CD14-positive monocyte (primary cell): ENCODE data around the gene SPEF2. TPM values are rescaled to one million over a fixed set of nuclear protein-coding genes. Genes with fewer than 3 reads are reported as not detected.

Experiments
- DNase-seq, 3 donors: peaks; one replicate each; pipeline ENCODE4 v3.0.0-alpha.2; 2011 to 2022
- H2AFZ ChIP-seq: 2 replicates; pipeline ENCODE4 v1.6.0; 2012; ENCODE audit warnings: mild to moderate bottlenecking, low read depth, low read length, inconsistent platforms; ENCODE audit not compliant: insufficient read depth, poor library complexity, severe bottlenecking
- H3K27ac ChIP-seq, 2 donors: 1 replicate in 1 of 2; 2 replicates in 1 of 2; pipeline ENCODE4 v1.5.1; 2012 to 2013; ENCODE audit warnings: low read length in 2 of 2, control low read depth in 1 of 2, inconsistent platforms in 1 of 2, low read depth in 1 of 2, mild to moderate bottlenecking in 1 of 2
- H3K27me3 ChIP-seq, 2 donors: one replicate each; pipeline versions ENCODE4 v1.6.0 to v1.6.1; 2011 to 2013; ENCODE audit warnings: low read length in 2 of 2; ENCODE audit not compliant: control insufficient read depth in 2 of 2, insufficient read depth in 2 of 2
- H3K36me3 ChIP-seq, 2 donors: replicated peaks in 1 of 2; 1 replicate in 1 of 2; 2 replicates in 1 of 2; pipeline versions ENCODE4 v1.5.1 to v1.6.1; 2012 to 2013; ENCODE audit warnings: low read length in 2 of 2, control low read depth in 1 of 2, inconsistent platforms in 1 of 2, mild to moderate bottlenecking in 1 of 2; ENCODE audit not compliant: insufficient read depth in 2 of 2, control insufficient read depth in 1 of 2
- H3K4me1 ChIP-seq, 2 donors: 1 replicate in 1 of 2; 2 replicates in 1 of 2; pipeline versions ENCODE4 v1.5.1 to v1.6.1; 2012 to 2013; ENCODE audit warnings: low read length in 2 of 2, control low read depth in 1 of 2, inconsistent platforms in 1 of 2, mild to moderate bottlenecking in 1 of 2, moderate library complexity in 1 of 2; ENCODE audit not compliant: insufficient read depth in 2 of 2, control insufficient read depth in 1 of 2
- H3K4me2 ChIP-seq: replicated peaks from 2 replicates; pipeline ENCODE3; 2012; ENCODE audit warnings: low read length, moderate library complexity, mild to moderate bottlenecking; ENCODE audit not compliant: poor library complexity, severe bottlenecking; ENCODE audit errors: extremely low read depth
- H3K4me3 ChIP-seq, 3 experiments: fragments of 200-600 bp in 1 of 3; sonication (generic) in 1 of 3; replicated peaks in 1 of 3; 1 replicate in 2 of 3; 2 replicates in 1 of 3; pipeline ENCODE4 v1.5.1; 2011 to 2013; ENCODE audit warnings: low read length in 3 of 3, mild to moderate bottlenecking in 3 of 3, control low read depth in 2 of 3, low read depth in 2 of 3, inconsistent platforms in 1 of 3, moderate library complexity in 1 of 3
- H3K79me2 ChIP-seq: 2 replicates; pipeline ENCODE4 v1.6.0; 2012; ENCODE audit warnings: mild to moderate bottlenecking, control low read depth, inconsistent platforms, low read length, moderate library complexity; ENCODE audit not compliant: insufficient read depth
- H3K9ac ChIP-seq: 2 replicates; pipeline ENCODE4 v1.6.0; 2017; ENCODE audit warnings: low read length, mild to moderate bottlenecking; ENCODE audit not compliant: insufficient read depth, poor library complexity, severe bottlenecking
- H3K9me3 ChIP-seq, 2 donors: replicated peaks in 1 of 2; 1 replicate in 1 of 2; 2 replicates in 1 of 2; pipeline versions ENCODE4 v1.5.1 to v1.6.1; 2012 to 2013; ENCODE audit warnings: low read length in 2 of 2, control low read depth in 1 of 2; ENCODE audit not compliant: control insufficient read depth in 1 of 2, insufficient read depth in 1 of 2
- H4K20me1 ChIP-seq: 2 replicates; pipeline ENCODE4 v1.6.0; 2012; ENCODE audit warnings: mild to moderate bottlenecking, low read length, control low read depth, moderate library complexity; ENCODE audit not compliant: insufficient read depth
- H3K27ac Mint-ChIP-seq, 7 donors: one replicate each; pipeline ENCODE4 v1.8.0; 2020; ENCODE audit warnings: mild to moderate bottlenecking in 7 of 7, mixed read lengths in 7 of 7, moderate library complexity in 6 of 7, inconsistent platforms in 2 of 7
- H3K27me3 Mint-ChIP-seq, 3 donors: one replicate each; pipeline ENCODE4 v1.8.0; 2021 to 2022; ENCODE audit warnings: low read depth in 3 of 3, mild to moderate bottlenecking in 3 of 3, mixed read lengths in 3 of 3, moderate library complexity in 3 of 3, inconsistent platforms in 1 of 3
- H3K36me3 Mint-ChIP-seq, 2 donors: one replicate each; pipeline ENCODE4 v1.8.0; 2020; ENCODE audit warnings: mixed read lengths in 2 of 2, inconsistent platforms in 1 of 2, mild to moderate bottlenecking in 1 of 2
- H3K4me1 Mint-ChIP-seq: one replicate; pipeline ENCODE4 v1.8.0; 2020; ENCODE audit warnings: mild to moderate bottlenecking, mixed read lengths
- H3K4me3 Mint-ChIP-seq, 2 donors: one replicate each; pipeline ENCODE4 v1.8.0; 2020; ENCODE audit warnings: mild to moderate bottlenecking in 2 of 2, mixed read lengths in 2 of 2, moderate library complexity in 1 of 2
- H3K9me3 Mint-ChIP-seq, 7 donors: one replicate each; pipeline ENCODE4 v1.8.0; 2020 to 2022; ENCODE audit warnings: mixed read lengths in 7 of 7, mild to moderate bottlenecking in 6 of 7, moderate library complexity in 6 of 7, inconsistent platforms in 2 of 7
- WGBS: methylation state at CpG from one replicate; pipeline ENCODE4 v1.1.5; 2013; ENCODE audit warnings: missing lambda C conversion rate; ENCODE audit not compliant: insufficient coverage; 5-methylcytosine and 5-hydroxymethylcytosine counted together
- intact Hi-C, 2 donors: fragments of 100-400 bp; cut with micrococcal nuclease; formaldehyde crosslinking; loops; one replicate each; pipeline versions ENCODE4 v1.15.0 to v1.15.1; 2023
- polyA plus RNA-seq, 3 donors: library from polyadenylated mRNA; depleted of rRNA in 1 of 3; unstranded in 2 of 3; stranded (reverse) in 1 of 3; fragments of 300-500 nt in 2 of 3; fragments of >200 nt in 1 of 3; fragmentation: Illumina TruSeq in 2 of 3; gene quantifications; 1 replicate in 2 of 3; 2 replicates in 1 of 3; pipeline ENCODE4 v1.2.3, GENCODE V29; 2012 to 2021
- TF ChIP-seq, protein P1 (sequence below): fragments of 200-600 bp; IDR thresholded peaks from one replicate; pipeline ENCODE4 v1.8.0; 2022; ENCODE audit warnings: antibody characterized with exemption, mild to moderate bottlenecking

Gene SPEF2
- polyA plus RNA-seq, 3 donors, result 0.46 to 0.96 (median 0.48) TPM

DNA sequence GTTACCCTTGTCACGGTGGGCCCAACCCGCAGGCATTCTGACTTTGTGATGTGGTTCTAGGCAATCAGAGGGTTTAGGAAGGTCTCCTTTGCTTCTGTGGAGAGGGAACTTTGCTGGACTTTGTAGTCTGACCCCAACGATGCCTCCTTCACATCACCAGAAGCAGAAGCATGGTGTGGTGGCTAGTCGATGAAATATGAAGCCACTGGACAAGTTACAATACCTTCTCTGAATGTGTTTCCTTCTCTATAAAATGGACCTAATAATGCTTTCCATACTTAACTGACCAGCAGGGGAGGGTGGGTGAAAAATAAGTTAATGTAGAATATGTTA is 607 bp downstream of the SPEF2 start:
- H3K9me3 Mint-ChIP-seq, result peaks cover 5 to 22% (median 19%) of the 10 kb centered on the region in 7 donors
- H3K27me3 ChIP-seq, result no peaks in the 10 kb centered on the region
- intact Hi-C loops, result no loop called here
- peaks cover 14 to 15% of the 10 kb centered on the region in 2 donors for H3K4me1 ChIP-seq
- TF ChIP-seq, protein P1, sequence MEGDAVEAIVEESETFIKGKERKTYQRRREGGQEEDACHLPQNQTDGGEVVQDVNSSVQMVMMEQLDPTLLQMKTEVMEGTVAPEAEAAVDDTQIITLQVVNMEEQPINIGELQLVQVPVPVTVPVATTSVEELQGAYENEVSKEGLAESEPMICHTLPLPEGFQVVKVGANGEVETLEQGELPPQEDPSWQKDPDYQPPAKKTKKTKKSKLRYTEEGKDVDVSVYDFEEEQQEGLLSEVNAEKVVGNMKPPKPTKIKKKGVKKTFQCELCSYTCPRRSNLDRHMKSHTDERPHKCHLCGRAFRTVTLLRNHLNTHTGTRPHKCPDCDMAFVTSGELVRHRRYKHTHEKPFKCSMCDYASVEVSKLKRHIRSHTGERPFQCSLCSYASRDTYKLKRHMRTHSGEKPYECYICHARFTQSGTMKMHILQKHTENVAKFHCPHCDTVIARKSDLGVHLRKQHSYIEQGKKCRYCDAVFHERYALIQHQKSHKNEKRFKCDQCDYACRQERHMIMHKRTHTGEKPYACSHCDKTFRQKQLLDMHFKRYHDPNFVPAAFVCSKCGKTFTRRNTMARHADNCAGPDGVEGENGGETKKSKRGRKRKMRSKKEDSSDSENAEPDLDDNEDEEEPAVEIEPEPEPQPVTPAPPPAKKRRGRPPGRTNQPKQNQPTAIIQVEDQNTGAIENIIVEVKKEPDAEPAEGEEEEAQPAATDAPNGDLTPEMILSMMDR, result no peak
- WGBS, result no CpG with 5 or more reads among the region's 4 CpGs
- no peaks in the 10 kb centered on the region for H4K20me1 ChIP-seq
- H3K4me3 ChIP-seq, result peak overlapping the region; percentile 55 to 93 (median 75)
- peaks cover 29% of the 10 kb centered on the region for H3K4me1 Mint-ChIP-seq
- peak overlapping the region; percentile 92 for H3K4me2 ChIP-seq
- H3K79me2 ChIP-seq, result peaks cover 32% of the 10 kb centered on the region
- H3K4me3 Mint-ChIP-seq, result peak overlapping the region; percentile 96 to 98
- H3K36me3 ChIP-seq, result no peaks in the 10 kb centered on the region
- peak overlapping the region in 1 of 2 donors; percentile 81 for H3K27ac ChIP-seq
- peak overlapping the region in 6 of 7 donors; percentile 31 to 87 (median 71) for H3K27ac Mint-ChIP-seq
- DNase-seq, result peak in 2 of 3 donors; percentile 1 to 4
- peak overlapping the region; percentile 80 for H3K9ac ChIP-seq
- no peaks in the 10 kb centered on the region for H3K36me3 Mint-ChIP-seq
- peaks cover 0 to 2% (median 0%) of the 10 kb centered on the region in 3 donors for H3K27me3 Mint-ChIP-seq
- peak overlapping the region; percentile 97 for H2AFZ ChIP-seq
- H3K9me3 ChIP-seq, result peaks cover 2 to 3% of the 10 kb centered on the region in 2 donors

DNA sequence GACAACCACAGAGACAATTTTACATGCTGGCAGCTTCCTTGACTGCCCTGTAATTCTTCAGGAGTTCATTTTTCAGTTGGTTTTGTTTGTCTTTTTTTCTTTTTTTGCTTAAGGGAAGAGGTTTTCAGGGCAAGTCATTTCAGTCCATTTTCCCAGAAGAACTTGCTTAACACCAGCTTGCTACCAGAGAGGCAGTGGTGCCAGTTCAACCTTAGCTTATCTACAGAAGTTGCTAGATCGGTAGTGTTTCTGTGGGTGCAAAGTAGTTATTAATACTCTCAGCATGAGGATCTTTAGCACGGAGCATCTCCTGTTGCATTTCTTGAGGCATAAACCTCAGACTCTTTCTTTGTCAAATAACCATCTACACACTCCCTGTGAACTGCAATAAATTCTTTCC is 1.1 kb downstream of the SPEF2 start:
- peak overlapping the region; percentile 97 for H2AFZ ChIP-seq
- peaks cover 3 to 19% (median 16%) of the 10 kb centered on the region in 7 donors for H3K9me3 Mint-ChIP-seq
- intact Hi-C loops, result no loop called here

More for the DNA sequence above, 1.1 kb downstream of the SPEF2 start:
- no CpG with 5 or more reads among the region's 2 CpGs for WGBS
- H3K9ac ChIP-seq, result no peak overlapping the region
- H3K4me3 Mint-ChIP-seq, result peak overlapping the region in 1 of 2 donors; percentile 98
- peaks cover 2 to 3% of the 10 kb centered on the region in 2 donors for H3K9me3 ChIP-seq
- H3K27ac ChIP-seq, result no peak overlapping the region
- peaks cover 14 to 15% of the 10 kb centered on the region in 2 donors for H3K4me1 ChIP-seq
- TF ChIP-seq, protein P1, result no peak
- H3K36me3 Mint-ChIP-seq, result no peaks in the 10 kb centered on the region
- no peaks in the 10 kb centered on the region for H4K20me1 ChIP-seq
- DNase-seq, result no peak
- H3K4me3 ChIP-seq, result peak overlapping the region in 1 of 3 experiments; percentile 93
- peak overlapping the region in 1 of 7 donors; percentile 87 for H3K27ac Mint-ChIP-seq
- peak overlapping the region; percentile 92 for H3K4me2 ChIP-seq
- H3K79me2 ChIP-seq, result peaks cover 36% of the 10 kb centered on the region
- H3K4me1 Mint-ChIP-seq, result peaks cover 30% of the 10 kb centered on the region
- no peaks in the 10 kb centered on the region for H3K27me3 ChIP-seq
- no peaks in the 10 kb centered on the region for H3K36me3 ChIP-seq
- peaks cover 0 to 2% (median 0%) of the 10 kb centered on the region in 3 donors for H3K27me3 Mint-ChIP-seq
